ENCODE results near the gene FAM168A.

DNA sequence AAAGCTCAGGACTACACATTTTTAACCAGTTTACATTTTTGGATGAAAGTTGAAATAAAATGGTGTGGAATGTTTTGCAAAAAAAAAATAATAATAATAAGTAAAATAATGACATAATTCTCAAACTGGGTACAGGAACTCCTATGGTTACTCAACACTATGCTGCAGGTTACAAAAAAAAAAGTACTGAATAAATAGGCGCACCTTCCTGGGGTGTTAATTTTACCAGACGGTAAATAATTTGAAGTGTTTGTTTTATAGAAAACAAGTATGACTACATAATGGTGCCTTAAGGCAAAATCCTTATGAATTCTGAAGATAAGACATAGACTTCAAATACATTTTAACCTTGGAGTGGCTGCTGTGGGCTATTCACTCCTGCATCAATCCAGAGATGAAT, 145.2 kb downstream of the FAM168A start:
- no peak for TF ChIP-seq EZH2 (IDR thresholded peaks at IDR 0.05; ENCODE audit: low read length)
- TF ChIP-seq, protein P1, sequence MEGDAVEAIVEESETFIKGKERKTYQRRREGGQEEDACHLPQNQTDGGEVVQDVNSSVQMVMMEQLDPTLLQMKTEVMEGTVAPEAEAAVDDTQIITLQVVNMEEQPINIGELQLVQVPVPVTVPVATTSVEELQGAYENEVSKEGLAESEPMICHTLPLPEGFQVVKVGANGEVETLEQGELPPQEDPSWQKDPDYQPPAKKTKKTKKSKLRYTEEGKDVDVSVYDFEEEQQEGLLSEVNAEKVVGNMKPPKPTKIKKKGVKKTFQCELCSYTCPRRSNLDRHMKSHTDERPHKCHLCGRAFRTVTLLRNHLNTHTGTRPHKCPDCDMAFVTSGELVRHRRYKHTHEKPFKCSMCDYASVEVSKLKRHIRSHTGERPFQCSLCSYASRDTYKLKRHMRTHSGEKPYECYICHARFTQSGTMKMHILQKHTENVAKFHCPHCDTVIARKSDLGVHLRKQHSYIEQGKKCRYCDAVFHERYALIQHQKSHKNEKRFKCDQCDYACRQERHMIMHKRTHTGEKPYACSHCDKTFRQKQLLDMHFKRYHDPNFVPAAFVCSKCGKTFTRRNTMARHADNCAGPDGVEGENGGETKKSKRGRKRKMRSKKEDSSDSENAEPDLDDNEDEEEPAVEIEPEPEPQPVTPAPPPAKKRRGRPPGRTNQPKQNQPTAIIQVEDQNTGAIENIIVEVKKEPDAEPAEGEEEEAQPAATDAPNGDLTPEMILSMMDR (optimal IDR thresholded peaks at IDR 0.05 in 1 of 3, IDR thresholded peaks at IDR 0.05 in 1 of 3, conservative IDR thresholded peaks at IDR 0.05 in 1 of 3; ENCODE audit: extremely low read depth in 1 of 3, insufficient read depth in 2 of 3, low read length in 3 of 3) = no peak

All from keratinocyte (primary cell).